Subcutaneous abdominal adipose tissue (tissue), 5 donors: ENCODE measurements around the gene EPHA5.
"Not testable (repeated sequence)": the region's sequence is repeated elsewhere in the genome, so short reads cannot be mapped to it uniquely, and the experiment has no call there.

Experiments used
- H3K27ac ChIP-seq: one replicate; pipeline ENCODE4 v1.7.0; 2013; ENCODE audit warnings: low read depth, mild to moderate bottlenecking, inconsistent platforms, low read length, moderate library complexity
- H3K27me3 ChIP-seq, 5 donors: one replicate each; pipeline ENCODE4 v1.7.0; 2013; ENCODE audit warnings: low read length in 5 of 5, inconsistent platforms in 1 of 5; ENCODE audit not compliant: control insufficient read depth in 5 of 5, insufficient read depth in 4 of 5
- H3K36me3 ChIP-seq, 5 donors: one replicate each; pipeline ENCODE4 v1.7.0; 2013; ENCODE audit warnings: low read length in 5 of 5; ENCODE audit not compliant: control insufficient read depth in 5 of 5, insufficient read depth in 5 of 5
- H3K4me1 ChIP-seq, 5 donors: one replicate each; pipeline ENCODE4 v1.7.0; 2013; ENCODE audit warnings: low read length in 5 of 5, mild to moderate bottlenecking in 3 of 5, moderate library complexity in 1 of 5; ENCODE audit not compliant: control insufficient read depth in 5 of 5, insufficient read depth in 5 of 5
- H3K4me3 ChIP-seq, 5 donors: one replicate each; pipeline ENCODE4 v1.7.0; 2013; ENCODE audit warnings: low read length in 5 of 5, low read depth in 1 of 5
- H3K9ac ChIP-seq, 5 donors: one replicate each; pipeline ENCODE4 v1.7.0; 2013; ENCODE audit warnings: low read length in 5 of 5, mild to moderate bottlenecking in 4 of 5, moderate library complexity in 3 of 5
- H3K9me3 ChIP-seq, 5 donors: one replicate each; pipeline ENCODE4 v1.7.0; 2013; ENCODE audit warnings: low read length in 5 of 5; ENCODE audit not compliant: control insufficient read depth in 5 of 5
- donor health status: healthy.
- donor health status: healthy.
- donor health status: healthy.
- donor health status: healthy.
- donor health status: healthy.

The EPHA5 gene

GRCh38 chr4:65308626-65309025 lies 361.7 kb downstream of the EPHA5 start:
- H3K27me3 ChIP-seq, H3K9me3 ChIP-seq, H3K36me3 ChIP-seq, H3K27ac ChIP-seq, H3K4me1 ChIP-seq, H3K9ac ChIP-seq, H3K4me3 ChIP-seq: not testable (repeated sequence)

GRCh38 chr4:65302145-65302544 lies 368.1 kb downstream of the EPHA5 start:
- Histone ChIP-seq H3K9ac (no peak overlapping the region), H3K27ac (no peak overlapping the region), H3K4me3 (no peak overlapping the region), H3K27me3 (no peaks in the 10 kb centered on the region), H3K4me1 (no peaks in the 10 kb centered on the region), H3K36me3 (no peaks in the 10 kb centered on the region), H3K9me3 (peaks cover 0 to 3% (median 0%) of the 10 kb centered on the region in 5 donors)

DNA sequence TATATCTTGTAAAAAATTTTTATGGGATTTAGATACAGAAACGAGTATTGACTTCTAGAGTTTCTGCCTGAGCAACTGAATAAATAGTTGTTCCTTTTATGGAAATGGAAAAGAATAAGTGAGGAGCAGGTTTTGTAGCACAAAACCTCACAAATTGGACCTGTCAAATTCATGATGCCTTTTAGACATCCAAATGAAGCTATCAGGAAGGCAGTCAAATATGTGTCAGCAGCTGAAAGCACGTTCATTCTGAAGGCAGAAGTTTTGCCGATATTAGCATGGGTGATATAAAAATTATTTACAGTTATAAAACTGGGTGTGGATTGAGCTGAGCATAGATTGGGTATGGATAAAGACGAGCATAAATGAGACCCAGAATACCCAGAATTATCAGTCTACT lies 374.0 kb downstream of the EPHA5 start:
- no peaks in the 10 kb centered on the region for H3K4me1 ChIP-seq

DNA sequence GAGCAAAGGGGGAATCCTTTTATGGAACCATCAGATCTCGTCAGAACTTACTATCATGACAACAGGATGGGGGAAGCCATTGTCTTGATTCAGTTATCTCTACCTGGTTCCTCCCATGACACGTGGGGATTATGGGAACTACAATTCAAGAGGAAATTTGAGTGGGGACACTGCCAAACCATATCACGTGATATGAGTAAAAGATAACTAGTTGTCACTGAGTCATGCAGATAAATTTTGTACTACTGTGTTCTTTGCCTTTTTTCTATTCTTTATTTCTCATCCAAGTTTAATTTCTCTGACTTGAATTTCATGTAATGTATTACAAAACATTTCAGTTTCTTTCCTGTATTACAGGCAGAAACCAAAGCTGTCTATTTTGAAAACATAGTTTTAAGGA lies 383.2 kb downstream of the EPHA5 start:
- Histone ChIP-seq H3K9me3 (peaks cover 0 to 10% (median 9%) of the 10 kb centered on the region in 5 donors), H3K27me3 (no peaks in the 10 kb centered on the region), H3K4me3 (no peak overlapping the region), H3K4me1 (no peaks in the 10 kb centered on the region), H3K36me3 (no peaks in the 10 kb centered on the region), H3K27ac (no peak overlapping the region), H3K9ac (no peak overlapping the region)

More for the DNA sequence above, 374.0 kb downstream of the EPHA5 start:
- H3K9ac ChIP-seq = no peak overlapping the region
- no peak overlapping the region for H3K27ac ChIP-seq
- peaks cover 0 to 2% (median 0%) of the 10 kb centered on the region in 5 donors for H3K9me3 ChIP-seq
- H3K27me3 ChIP-seq = no peaks in the 10 kb centered on the region
- H3K4me3 ChIP-seq = no peak overlapping the region
- no peaks in the 10 kb centered on the region for H3K36me3 ChIP-seq
